SU-DHL-6 (cell line): ENCODE measurements around the gene MAPK10.

ENCODE experiments used
- EZH2phosphoT487 ChIP-seq: fragments of 200-600 bp; sonication (generic), shearing (Covaris generic); conservative IDR thresholded peaks from 2 replicates; pipeline ENCODE4 v1.6.1; 2018; ENCODE audit warnings: mild to moderate bottlenecking, antibody characterized with exemption, low read length, moderate library complexity, mixed read lengths
- TF ChIP-seq, protein P1 (sequence below): fragments of 200-600 bp; sonication (generic); IDR thresholded peaks from one replicate; pipeline ENCODE4 v1.5.1; 2017; ENCODE audit warnings: antibody characterized with exemption, mild to moderate bottlenecking, low read length, moderate library complexity; ENCODE audit not compliant: insufficient read depth, poor library complexity, severe bottlenecking

DNA sequence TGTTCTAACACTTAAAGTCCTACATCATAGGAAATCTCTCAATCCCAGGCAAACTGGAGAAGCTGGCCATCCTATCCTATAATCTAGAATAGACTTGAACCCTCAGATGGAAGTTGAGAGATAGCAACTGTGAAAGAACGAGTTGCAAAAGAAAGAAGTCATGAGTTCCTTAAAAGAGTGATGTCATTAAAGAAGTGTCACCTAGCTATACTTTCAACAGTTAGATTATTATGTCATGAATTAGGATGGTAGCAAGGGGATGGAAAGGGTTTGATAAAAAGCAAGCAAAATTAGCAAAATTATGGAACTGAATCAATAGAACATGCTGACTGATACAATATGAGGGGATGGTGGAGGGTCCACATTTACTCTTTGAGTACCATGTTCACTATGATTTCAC lies 7.1 kb upstream of the MAPK10 start:
- no peak for TF ChIP-seq EZH2phosphoT487
- TF ChIP-seq, protein P1, sequence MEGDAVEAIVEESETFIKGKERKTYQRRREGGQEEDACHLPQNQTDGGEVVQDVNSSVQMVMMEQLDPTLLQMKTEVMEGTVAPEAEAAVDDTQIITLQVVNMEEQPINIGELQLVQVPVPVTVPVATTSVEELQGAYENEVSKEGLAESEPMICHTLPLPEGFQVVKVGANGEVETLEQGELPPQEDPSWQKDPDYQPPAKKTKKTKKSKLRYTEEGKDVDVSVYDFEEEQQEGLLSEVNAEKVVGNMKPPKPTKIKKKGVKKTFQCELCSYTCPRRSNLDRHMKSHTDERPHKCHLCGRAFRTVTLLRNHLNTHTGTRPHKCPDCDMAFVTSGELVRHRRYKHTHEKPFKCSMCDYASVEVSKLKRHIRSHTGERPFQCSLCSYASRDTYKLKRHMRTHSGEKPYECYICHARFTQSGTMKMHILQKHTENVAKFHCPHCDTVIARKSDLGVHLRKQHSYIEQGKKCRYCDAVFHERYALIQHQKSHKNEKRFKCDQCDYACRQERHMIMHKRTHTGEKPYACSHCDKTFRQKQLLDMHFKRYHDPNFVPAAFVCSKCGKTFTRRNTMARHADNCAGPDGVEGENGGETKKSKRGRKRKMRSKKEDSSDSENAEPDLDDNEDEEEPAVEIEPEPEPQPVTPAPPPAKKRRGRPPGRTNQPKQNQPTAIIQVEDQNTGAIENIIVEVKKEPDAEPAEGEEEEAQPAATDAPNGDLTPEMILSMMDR, result no peak
